ENCODE results near the gene EML4. TPM values are rescaled to one million over a fixed set of nuclear protein-coding genes. Genes with fewer than 3 reads are reported as not detected.
A peak's percentile ranks its signal among the peaks of the same experiment; 100 is the strongest.

Gene EML4
- total and polyA plus RNA-seq, 10 of the 15 experiments (the other 5 are each of a cell fraction or from before 2014, with no cell fraction given) = 23.1 to 91.3 (median 77.4) TPM

DNA sequence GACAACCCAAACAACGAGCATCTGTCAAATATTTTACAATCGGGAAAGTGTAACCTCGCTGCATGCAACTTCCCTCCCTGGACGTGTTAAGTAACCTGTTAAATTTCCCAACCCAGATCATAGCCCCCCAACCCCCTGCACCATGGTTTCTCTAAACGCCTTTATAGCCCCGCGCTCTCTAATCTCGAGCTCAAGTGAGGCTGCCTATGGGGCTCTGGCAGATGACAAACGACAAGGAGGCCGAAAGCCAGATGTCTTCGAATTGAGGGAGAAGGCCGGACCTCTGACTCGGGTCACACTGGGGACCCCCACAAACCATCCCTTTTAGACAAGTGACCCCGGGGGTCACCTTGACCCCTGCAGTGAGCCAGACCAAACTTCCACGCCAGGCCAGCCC, 191.3 kb downstream of the EML4 start:
- H3K9me3 ChIP-seq (replicated peaks; ENCODE audit: control insufficient read depth, insufficient read depth, low read length) = no peaks in the 10 kb centered on the region
- H3K4me1 ChIP-seq (ENCODE audit: control insufficient read depth, insufficient read depth, low read length) = peaks cover 10% of the 10 kb centered on the region
- peak overlapping the region; percentile 90 for H3K9ac ChIP-seq (ENCODE audit: control insufficient read depth, insufficient read depth, low read length)
- under 1% methylated on average over 15 of the region's 15 CpGs for WGBS (ENCODE audit: insufficient coverage, insufficient replicate concordance, low lambda C conversion rate, missing lambda C conversion rate)
- H3K79me2 ChIP-seq (ENCODE audit: control insufficient read depth, insufficient read depth, low read length) = peaks cover 54% of the 10 kb centered on the region
- H2AFZ ChIP-seq (ENCODE audit: control insufficient read depth, low read depth, low read length) = peak overlapping the region; percentile 97; the same call in 1 of the 2 replicates
- peak; percentile 1; the same call in 1 of the 3 replicates for ATAC-seq
- no peaks in the 10 kb centered on the region for H4K20me1 ChIP-seq (ENCODE audit: control insufficient read depth, insufficient read depth)
- peak overlapping the region; percentile 90 for H3K4me2 ChIP-seq (ENCODE audit: control insufficient read depth, insufficient read depth)
- RAD21 ChIA-PET (ENCODE audit: unreplicated experiment) = interaction anchor here (1.0 kb wide), 1 partner anchor 239 kb away, joined by 3 read pairs; no protein-coding TSS in a partner anchor
- peak overlapping the region; percentile 97 for H3K27ac ChIP-seq (ENCODE audit: control insufficient read depth, insufficient read depth)
- POLR2A ChIA-PET = interaction anchor here (0.6 kb wide), 1 partner anchor 13 kb away, joined by 3 read pairs; no protein-coding TSS in a partner anchor
- no TSS peak for BruUV-seq (replicated peaks)
- H3K36me3 ChIP-seq (ENCODE audit: control insufficient read depth in 2 of 2, insufficient read depth in 2 of 2, low read length in 1 of 2) = no peaks in the 10 kb centered on the region
- SMC1A ChIA-PET (ENCODE audit: uncharacterized antibody, unreplicated experiment) = interaction anchor here (1.1 to 1.3 kb wide), 3 partner anchors 17 to 260 kb away, joined by 3 to 4 read pairs (median 3); no protein-coding TSS in a partner anchor
- in situ Hi-C loops (cut with MboI) = no loop called here
- CTCF ChIA-PET = interaction anchor here (1.1 to 1.4 kb wide), 2 partner anchors 264 to 266 kb away, joined by 4 to 5 read pairs; no protein-coding TSS in a partner anchor
- H3K27me3 ChIP-seq (replicated peaks in 1 of 2; ENCODE audit: control insufficient read depth in 2 of 2, insufficient read depth in 2 of 2, low read length in 1 of 2) = no peaks in the 10 kb centered on the region
- FAIRE-seq = no peak
- no peak for DNase-seq (ENCODE audit: low read depth, low spot score)
- intact Hi-C loops (cut with micrococcal nuclease; ENCODE audit: unreplicated experiment) = loop anchor here (2.0 to 10.0 kb wide), 3 partner anchors 264 to 434 kb away; partner anchors contain the start of gene HAAO
- peak overlapping the region; percentile 97 for H3K4me3 ChIP-seq
- peak; percentile 22; the same call in 1 of the 2 replicates for TF ChIP-seq PML (IDR thresholded peaks at IDR 0.05; ENCODE audit: low read length)
- no peak for TF ChIP-seq CREM (IDR thresholded peaks at IDR 0.05; ENCODE audit: low read depth)
- TF ChIP-seq ZBTB40 (IDR thresholded peaks at IDR 0.05; ENCODE audit: borderline replicate concordance) = no peak
